ENCODE data around the gene EFR3B. TPM values are rescaled to one million over a fixed set of nuclear protein-coding genes. Genes with fewer than 3 reads are reported as not detected.

The EFR3B gene
- total RNA-seq, 1 donor from 2014 or later: 40.7 TPM

DNA sequence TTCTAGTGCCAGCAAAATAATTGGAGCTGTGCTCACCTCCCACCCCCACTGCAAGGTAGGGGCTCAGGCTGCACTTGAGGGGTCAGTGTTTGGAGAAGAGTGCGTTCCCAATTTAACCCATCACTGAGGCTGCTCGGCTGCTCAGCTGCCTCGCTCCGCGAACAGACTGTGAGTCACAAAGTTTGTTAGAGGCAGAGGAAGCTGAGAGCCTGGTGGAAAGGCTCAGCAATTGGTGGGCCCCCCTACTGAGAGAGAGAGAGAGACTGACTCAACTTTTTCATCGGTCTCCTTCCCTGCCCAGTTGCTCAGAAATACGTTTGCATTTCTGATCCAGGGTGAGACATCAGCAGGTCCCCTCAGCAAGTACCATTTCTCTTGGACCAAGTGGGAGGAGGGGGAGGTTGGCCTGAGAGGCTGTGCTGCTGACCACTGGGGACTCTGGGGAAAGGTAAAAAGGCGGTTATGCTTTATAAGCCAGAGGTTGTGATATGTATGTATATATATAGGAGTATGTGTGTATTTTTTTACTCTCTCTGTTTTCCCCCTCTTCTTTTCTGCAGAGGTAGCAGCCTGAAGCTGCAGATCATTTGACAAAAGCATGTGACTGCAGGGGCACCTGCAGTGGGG, 1.5 kb downstream of the EFR3B start:
- Mint-ChIP-seq H3K36me3 (ENCODE audit: low read depth) (no peaks in the 10 kb centered on the region), H3K4me3 (peak overlapping the region; percentile 95), H3K4me1 (peaks cover 39% of the 10 kb centered on the region), H3K9me3 (no peaks in the 10 kb centered on the region), H3K27ac (ENCODE audit: unreplicated experiment) (peak overlapping the region; percentile 93), H3K27me3 (ENCODE audit: low read depth) (peaks cover 8% of the 10 kb centered on the region)
- TF ChIP-seq, protein P1, sequence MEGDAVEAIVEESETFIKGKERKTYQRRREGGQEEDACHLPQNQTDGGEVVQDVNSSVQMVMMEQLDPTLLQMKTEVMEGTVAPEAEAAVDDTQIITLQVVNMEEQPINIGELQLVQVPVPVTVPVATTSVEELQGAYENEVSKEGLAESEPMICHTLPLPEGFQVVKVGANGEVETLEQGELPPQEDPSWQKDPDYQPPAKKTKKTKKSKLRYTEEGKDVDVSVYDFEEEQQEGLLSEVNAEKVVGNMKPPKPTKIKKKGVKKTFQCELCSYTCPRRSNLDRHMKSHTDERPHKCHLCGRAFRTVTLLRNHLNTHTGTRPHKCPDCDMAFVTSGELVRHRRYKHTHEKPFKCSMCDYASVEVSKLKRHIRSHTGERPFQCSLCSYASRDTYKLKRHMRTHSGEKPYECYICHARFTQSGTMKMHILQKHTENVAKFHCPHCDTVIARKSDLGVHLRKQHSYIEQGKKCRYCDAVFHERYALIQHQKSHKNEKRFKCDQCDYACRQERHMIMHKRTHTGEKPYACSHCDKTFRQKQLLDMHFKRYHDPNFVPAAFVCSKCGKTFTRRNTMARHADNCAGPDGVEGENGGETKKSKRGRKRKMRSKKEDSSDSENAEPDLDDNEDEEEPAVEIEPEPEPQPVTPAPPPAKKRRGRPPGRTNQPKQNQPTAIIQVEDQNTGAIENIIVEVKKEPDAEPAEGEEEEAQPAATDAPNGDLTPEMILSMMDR (conservative IDR thresholded peaks at IDR 0.05): no peak
- DNase-seq (ENCODE audit: low read depth, low spot score): peak; percentile 8

DNA sequence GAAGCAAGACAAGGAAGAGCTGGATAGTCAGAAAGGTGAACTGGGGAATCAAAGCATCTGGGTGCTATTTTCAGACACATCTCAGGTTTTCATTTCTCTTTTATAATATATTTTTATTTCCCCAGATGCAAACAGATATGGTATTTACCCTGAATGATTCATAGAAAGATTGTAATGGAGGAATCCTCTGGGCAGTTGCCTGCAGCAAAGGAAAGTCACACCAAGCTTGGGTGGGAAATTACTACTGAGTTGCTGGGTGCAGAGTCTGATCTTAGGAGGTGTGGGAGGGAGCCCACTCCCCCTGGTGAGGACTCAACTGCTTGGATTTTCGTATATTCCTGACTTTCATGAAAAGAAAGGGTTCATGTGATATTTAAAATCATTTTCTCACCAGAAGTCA, 2.1 kb downstream of the EFR3B start:
- H3K27ac Mint-ChIP-seq (ENCODE audit: unreplicated experiment): no peak overlapping the region
- H3K4me1 Mint-ChIP-seq: peaks cover 39% of the 10 kb centered on the region
- peak overlapping the region; percentile 95 for H3K4me3 Mint-ChIP-seq
- no peak for DNase-seq (ENCODE audit: low read depth, low spot score)
- TF ChIP-seq, protein P1 (conservative IDR thresholded peaks at IDR 0.05): no peak
- H3K9me3 Mint-ChIP-seq: no peaks in the 10 kb centered on the region
- H3K27me3 Mint-ChIP-seq (ENCODE audit: low read depth): peaks cover 8% of the 10 kb centered on the region
- H3K36me3 Mint-ChIP-seq (ENCODE audit: low read depth): no peaks in the 10 kb centered on the region

DNA sequence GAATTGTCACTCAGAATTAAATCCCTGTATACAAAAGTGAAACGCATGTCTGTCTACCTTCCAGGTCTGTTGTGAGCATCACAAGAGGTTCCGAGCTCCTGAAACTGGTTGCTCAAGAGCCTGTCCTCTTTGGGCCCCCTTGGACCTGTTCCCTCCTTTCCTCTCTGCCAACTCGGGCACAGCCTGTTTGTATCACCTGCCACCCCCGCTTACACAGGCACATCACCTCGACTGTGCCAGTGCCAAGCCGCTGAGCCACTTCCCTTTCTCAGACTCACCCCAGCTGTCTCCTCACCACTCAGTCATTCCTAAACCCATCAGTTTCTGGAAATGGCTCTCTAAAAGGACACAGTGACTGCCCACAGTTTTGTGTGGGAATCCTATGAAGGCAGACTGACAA, 3.1 kb downstream of the EFR3B start:
- Mint-ChIP-seq H3K27ac (ENCODE audit: unreplicated experiment) (peak overlapping the region; percentile 60), H3K4me3 (peak overlapping the region; percentile 95)

DNA sequence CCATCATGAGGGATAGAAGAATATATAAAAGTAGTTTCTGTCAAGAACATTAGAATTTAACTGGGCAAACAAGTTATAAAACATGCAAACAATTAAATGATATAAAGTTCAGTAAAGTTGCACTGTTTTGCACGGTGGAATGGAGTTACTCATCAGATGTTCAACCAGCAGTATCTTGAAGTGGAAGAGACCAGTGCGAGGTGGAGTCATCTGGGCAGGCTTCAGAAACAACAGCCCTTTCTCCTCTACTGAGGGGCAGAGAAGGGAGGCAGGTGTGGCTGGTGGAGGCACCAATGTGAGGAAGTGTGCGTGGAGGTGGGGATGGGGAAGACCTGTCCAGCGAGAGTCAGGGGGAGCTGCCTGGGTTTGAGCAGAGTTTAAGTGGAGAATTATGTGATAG, 7.5 kb downstream of the EFR3B start:
- no peak for DNase-seq (ENCODE audit: low read depth, low spot score)

More for the DNA sequence above, 3.1 kb downstream of the EFR3B start:
- Mint-ChIP-seq H3K4me1 (peaks cover 35% of the 10 kb centered on the region), H3K27me3 (ENCODE audit: low read depth) (peaks cover 8% of the 10 kb centered on the region), H3K9me3 (no peaks in the 10 kb centered on the region), H3K36me3 (ENCODE audit: low read depth) (no peaks in the 10 kb centered on the region)
- TF ChIP-seq, protein P1 (conservative IDR thresholded peaks at IDR 0.05): no peak
- no peak for DNase-seq (ENCODE audit: low read depth, low spot score)

DNA sequence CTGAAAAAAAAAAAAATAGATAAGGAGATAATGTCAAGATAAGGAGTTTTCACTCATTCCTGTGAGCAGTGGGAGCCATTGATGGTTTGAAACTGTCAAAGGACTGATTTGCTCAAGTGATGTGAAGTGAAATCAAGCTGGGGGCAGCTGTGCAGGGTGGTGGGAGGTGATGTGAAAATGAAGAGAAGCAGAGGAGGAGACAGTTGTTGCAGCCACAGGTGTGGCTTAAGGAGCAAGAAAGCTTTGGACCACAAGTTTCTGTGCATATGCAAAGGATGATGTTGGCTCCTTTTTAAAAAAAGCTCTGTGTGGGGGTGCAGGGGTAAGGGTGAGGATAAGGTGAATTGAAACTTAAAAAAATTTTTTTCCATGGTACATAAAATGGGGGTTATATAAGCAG, 8.3 kb downstream of the EFR3B start:
- TF ChIP-seq, protein P1 (conservative IDR thresholded peaks at IDR 0.05): no peak
- DNase-seq (ENCODE audit: low read depth, low spot score): no peak
- H3K4me1 Mint-ChIP-seq: peaks cover 1% of the 10 kb centered on the region
- H3K27ac Mint-ChIP-seq (ENCODE audit: unreplicated experiment): no peak overlapping the region
- H3K27me3 Mint-ChIP-seq (ENCODE audit: low read depth): no peaks in the 10 kb centered on the region
- H3K36me3 Mint-ChIP-seq (ENCODE audit: low read depth): no peaks in the 10 kb centered on the region
- H3K4me3 Mint-ChIP-seq: no peak overlapping the region
- no peaks in the 10 kb centered on the region for H3K9me3 Mint-ChIP-seq

More for the DNA sequence above, 7.5 kb downstream of the EFR3B start:
- Mint-ChIP-seq H3K4me1 (peaks cover 8% of the 10 kb centered on the region), H3K27me3 (ENCODE audit: low read depth) (no peaks in the 10 kb centered on the region), H3K36me3 (ENCODE audit: low read depth) (no peaks in the 10 kb centered on the region), H3K9me3 (no peaks in the 10 kb centered on the region), H3K4me3 (no peak overlapping the region), H3K27ac (ENCODE audit: unreplicated experiment) (peak overlapping the region; percentile 81)
- TF ChIP-seq, protein P1 (conservative IDR thresholded peaks at IDR 0.05): no peak

Measured in neural crest cell (in vitro differentiated cells).